PFSK-1 (cell line): ENCODE results near the gene AKAP4.

Source experiments
- FOXP2 ChIP-seq: optimal IDR thresholded peaks from 2 replicates; pipeline ENCODE3; 2011; ENCODE audit warnings: borderline replicate concordance, control low read depth, inconsistent platforms; ENCODE audit not compliant: insufficient read depth; ENCODE audit errors: extremely low read length, extremely low read depth
- POLR2AphosphoS5 ChIP-seq: IDR thresholded peaks from 2 replicates; pipeline ENCODE4 v1.6.1; 2012; ENCODE audit warnings: low read depth, mild to moderate bottlenecking, control low read depth, low read length, moderate library complexity
- REST ChIP-seq, 2 experiments: IDR thresholded peaks; 2 replicates each; pipeline versions ENCODE4 v1.6.1 to v1.8.0; 2011 to 2012; ENCODE audit warnings: low read depth in 2 of 2, low read length in 2 of 2, control low read depth in 1 of 2, inconsistent platforms in 1 of 2, mild to moderate bottlenecking in 1 of 2, moderate library complexity in 1 of 2; ENCODE audit not compliant: insufficient read depth in 1 of 2
- SIN3A ChIP-seq: IDR thresholded peaks from 2 replicates; pipeline ENCODE4 v1.6.1; 2012; ENCODE audit warnings: mild to moderate bottlenecking, low read length, moderate library complexity, borderline replicate concordance; ENCODE audit not compliant: insufficient read depth
- TAF1 ChIP-seq: IDR thresholded peaks from 2 replicates; pipeline ENCODE4 v1.6.1; 2012; ENCODE audit warnings: low read length, control low read depth, borderline replicate concordance; ENCODE audit not compliant: insufficient read depth

Gene AKAP4

GRCh38 chrX:50157545-50158135 is 43.2 kb downstream of the AKAP4 start:
- TF ChIP-seq TAF1 (no peak), FOXP2 (no peak), POLR2AphosphoS5 (no peak), REST (IDR thresholded peaks at IDR 0.05; ENCODE audit: insufficient read depth in 1 of 2, low read depth in 2 of 2, low read length in 2 of 2) (no peak), SIN3A (no peak)

GRCh38 chrX:50154429-50154828 is 46.4 kb downstream of the AKAP4 start:
- TF ChIP-seq REST (IDR thresholded peaks at IDR 0.05; ENCODE audit: insufficient read depth in 1 of 2, low read depth in 2 of 2, low read length in 2 of 2) (no peak), FOXP2 (no peak), SIN3A (no peak), TAF1 (no peak), POLR2AphosphoS5 (no peak)

- no peak for TF ChIP-seq REST (IDR thresholded peaks at IDR 0.05; ENCODE audit: insufficient read depth in 1 of 2, low read depth in 2 of 2, low read length in 2 of 2)
- no peak for TF ChIP-seq TAF1
- no peak for TF ChIP-seq SIN3A
- TF ChIP-seq POLR2AphosphoS5, result no peak
- TF ChIP-seq FOXP2, result no peak
These were observed 48.4 kb downstream of the AKAP4 start for GRCh38 chrX:50152456-50152855.

GRCh38 chrX:50147972-50148371 is 52.8 kb downstream of the AKAP4 start:
- no peak for TF ChIP-seq FOXP2
- no peak for TF ChIP-seq SIN3A
- no peak for TF ChIP-seq TAF1
- no peak for TF ChIP-seq POLR2AphosphoS5
- TF ChIP-seq REST (IDR thresholded peaks at IDR 0.05; ENCODE audit: insufficient read depth in 1 of 2, low read depth in 2 of 2, low read length in 2 of 2), result no peak
